Uterus (tissue), 2 donors: ENCODE data around the gene TOMT.

ENCODE experiments used
- CTCF ChIP-seq, 4 experiments: fragments of 200-600 bp in 2 of 4; fragments of 450-650 bp in 2 of 4; sonication (generic) in 2 of 4; IDR thresholded peaks; one replicate each; pipeline ENCODE4 v1.5.1; 2016 to 2019; ENCODE audit warnings: antibody characterized with exemption in 4 of 4, mild to moderate bottlenecking in 2 of 4, moderate library complexity in 1 of 4
- POLR2A ChIP-seq, 2 donors: fragments of 450-650 bp; IDR thresholded peaks; one replicate each; pipeline ENCODE4 v1.6.1; 2016; ENCODE audit warnings: antibody characterized with exemption in 2 of 2, mild to moderate bottlenecking in 1 of 2, moderate library complexity in 1 of 2

GRCh38 chr11:72105888-72106287 is at the start of gene TOMT:
- no peak for TF ChIP-seq CTCF (IDR thresholded peaks at IDR 0.05)
- no peak for TF ChIP-seq POLR2A (IDR thresholded peaks at IDR 0.05)
